H9 (cell line): Measurements from ENCODE around the gene TSPAN4. TPM values are rescaled to one million over a fixed set of nuclear protein-coding genes. Genes with fewer than 3 reads are reported as not detected.

Experiments
- DNase-seq: peaks from one replicate; pipeline ENCODE4 v3.0.0-alpha.2; 2017
- H2AFZ ChIP-seq: one replicate; pipeline ENCODE4 v1.6.1; 2013; ENCODE audit warnings: mild to moderate bottlenecking, low read length, control low read depth, moderate library complexity
- H2AK5ac ChIP-seq: 2 replicates; pipeline ENCODE4 v1.6.1; 2013; ENCODE audit warnings: low read length, control low read depth, mixed read lengths; ENCODE audit not compliant: insufficient read length
- H2BK120ac ChIP-seq: one replicate; pipeline ENCODE4 v1.6.1; 2013; ENCODE audit warnings: low read depth, mild to moderate bottlenecking, low read length, control low read depth, inconsistent platforms; ENCODE audit not compliant: poor library complexity, severe bottlenecking
- H2BK12ac ChIP-seq: 2 replicates; pipeline ENCODE4 v1.6.1; 2013; ENCODE audit warnings: low read length, control low read depth, mixed read lengths, low read depth; ENCODE audit not compliant: insufficient read length
- H2BK15ac ChIP-seq: 2 replicates; pipeline ENCODE4 v1.6.1; 2013; ENCODE audit warnings: low read depth, low read length, control low read depth
- H2BK20ac ChIP-seq: one replicate; pipeline ENCODE4 v1.6.1; 2013; ENCODE audit warnings: low read depth, mild to moderate bottlenecking, low read length, control low read depth, inconsistent platforms; ENCODE audit not compliant: poor library complexity, severe bottlenecking
- H2BK5ac ChIP-seq: 2 replicates; pipeline ENCODE4 v1.6.1; 2013; ENCODE audit warnings: low read length, control low read depth, mixed read lengths; ENCODE audit not compliant: insufficient read length
- H3K14ac ChIP-seq: 2 replicates; pipeline ENCODE4 v1.6.1; 2013; ENCODE audit warnings: low read length, control low read depth; ENCODE audit not compliant: insufficient read depth
- H3K18ac ChIP-seq: 2 replicates; pipeline ENCODE4 v1.6.1; 2013; ENCODE audit warnings: low read depth, mild to moderate bottlenecking, mixed read lengths, low read length, control low read depth; ENCODE audit not compliant: insufficient read length
- H3K23ac ChIP-seq: 2 replicates; pipeline ENCODE4 v1.6.1; 2013; ENCODE audit warnings: low read length, control low read depth, mixed read lengths, low read depth; ENCODE audit not compliant: insufficient read length
- H3K23me2 ChIP-seq: 2 replicates; pipeline ENCODE4 v1.6.1; 2013; ENCODE audit warnings: low read depth, mild to moderate bottlenecking, mixed read lengths, low read length, control low read depth; ENCODE audit not compliant: insufficient read length, poor library complexity, severe bottlenecking
- H3K27ac ChIP-seq: 2 replicates; pipeline ENCODE4 v1.5.1; 2013; ENCODE audit warnings: low read length, control low read depth, mixed read lengths, low read depth; ENCODE audit not compliant: insufficient read length
- H3K27me3 ChIP-seq: 2 replicates; pipeline ENCODE4 v1.6.1; 2013; ENCODE audit warnings: low read length, control low read depth, inconsistent platforms; ENCODE audit not compliant: insufficient read depth
- H3K4ac ChIP-seq: 2 replicates; pipeline ENCODE4 v1.6.1; 2013; ENCODE audit warnings: low read depth, mild to moderate bottlenecking, control low read depth, inconsistent platforms, low read length, moderate library complexity
- H3K4me1 ChIP-seq: 2 replicates; pipeline ENCODE4 v1.6.1; 2013; ENCODE audit warnings: low read length, control low read depth, inconsistent platforms; ENCODE audit not compliant: insufficient read depth
- H3K4me2 ChIP-seq: 2 replicates; pipeline ENCODE4 v1.6.1; 2013; ENCODE audit warnings: low read length, control low read depth, mixed read lengths; ENCODE audit not compliant: insufficient read length, insufficient read depth
- H3K56ac ChIP-seq: 2 replicates; pipeline ENCODE4 v1.6.1; 2013; ENCODE audit warnings: low read depth, mild to moderate bottlenecking, mixed read lengths, low read length, control low read depth; ENCODE audit not compliant: insufficient read length
- H3K79me1 ChIP-seq: 2 replicates; pipeline ENCODE4 v1.6.1; 2013; ENCODE audit warnings: low read depth, mild to moderate bottlenecking, moderate library complexity, low read length, control low read depth, inconsistent platforms; ENCODE audit not compliant: insufficient read depth, poor library complexity, severe bottlenecking
- H3K79me2 ChIP-seq: 2 replicates; pipeline ENCODE4 v1.6.1; 2013; ENCODE audit warnings: low read length, control low read depth, inconsistent platforms; ENCODE audit not compliant: insufficient read depth
- H3K9ac ChIP-seq: 2 replicates; pipeline ENCODE4 v1.6.1; 2013; ENCODE audit warnings: low read length, control low read depth, mixed read lengths; ENCODE audit not compliant: insufficient read length; ENCODE audit errors: extremely low read depth
- H3K9me3 ChIP-seq: one replicate; pipeline ENCODE4 v1.6.1; 2013; ENCODE audit warnings: low read depth, low read length, inconsistent platforms; ENCODE audit not compliant: control insufficient read depth
- H3T11ph ChIP-seq: one replicate; pipeline ENCODE4 v1.6.1; 2013; ENCODE audit warnings: mild to moderate bottlenecking, low read length, control low read depth, inconsistent platforms
- H4K20me1 ChIP-seq: one replicate; pipeline ENCODE4 v1.6.1; 2013; ENCODE audit not compliant: control insufficient read depth, insufficient read length, insufficient read depth
- H4K5ac ChIP-seq: 2 replicates; pipeline ENCODE4 v1.6.1; 2013; ENCODE audit warnings: low read depth, mild to moderate bottlenecking, mixed read lengths, low read length, control low read depth; ENCODE audit not compliant: insufficient read length
- H4K8ac ChIP-seq: replicated peaks from 2 replicates; pipeline ENCODE4 v1.6.1; 2013; ENCODE audit warnings: low read length, control low read depth, mixed read lengths, low read depth; ENCODE audit not compliant: insufficient read length
- H4K91ac ChIP-seq: 2 replicates; pipeline ENCODE4 v1.6.1; 2013; ENCODE audit warnings: low read depth, mild to moderate bottlenecking, moderate library complexity, mixed read lengths, low read length, control low read depth; ENCODE audit not compliant: insufficient read length
- H3K27ac Mint-ChIP-seq, 3 experiments: 2 replicates in 2 of 3; 3 replicates in 1 of 3; pipeline ENCODE4 v1.8.0; 2020 to 2021; ENCODE audit warnings: mixed read lengths in 3 of 3, mild to moderate bottlenecking in 1 of 3, moderate library complexity in 1 of 3
- H3K27me3 Mint-ChIP-seq: 2 replicates; pipeline ENCODE4 v1.8.0; 2021; ENCODE audit warnings: low read depth, mild to moderate bottlenecking, moderate library complexity, mixed read lengths
- H3K36me3 Mint-ChIP-seq, 3 experiments: 2 replicates in 2 of 3; 3 replicates in 1 of 3; pipeline ENCODE4 v1.8.0; 2020 to 2021; ENCODE audit warnings: low read depth in 3 of 3, mixed read lengths in 3 of 3; ENCODE audit not compliant: insufficient read depth in 1 of 3
- H3K4me1 Mint-ChIP-seq, 2 experiments: 2 replicates each; pipeline ENCODE4 v1.8.0; 2020; ENCODE audit warnings: mixed read lengths in 2 of 2
- H3K4me3 Mint-ChIP-seq, 2 experiments: 2 replicates in 1 of 2; 3 replicates in 1 of 2; pipeline ENCODE4 v1.8.0; 2020 to 2021; ENCODE audit warnings: mild to moderate bottlenecking in 2 of 2, mixed read lengths in 2 of 2, moderate library complexity in 1 of 2
- H3K9me3 Mint-ChIP-seq, 2 experiments: 2 replicates in 1 of 2; 3 replicates in 1 of 2; pipeline ENCODE4 v1.8.0; 2020; ENCODE audit warnings: mild to moderate bottlenecking in 2 of 2, mixed read lengths in 2 of 2, moderate library complexity in 1 of 2
- CTCF ChIP-seq: fragments of 200-600 bp; sonication (generic); conservative IDR thresholded peaks from 3 replicates; pipeline ENCODE4 v1.8.0; 2021; ENCODE audit warnings: antibody characterized with exemption, mild to moderate bottlenecking
- WGBS: extraction: QIAGEN DNeasy Blood & Tissue Kit; methylation state at CpG from one replicate; pipeline ENCODE4 v1.1.7; 2013; ENCODE audit warnings: missing lambda C conversion rate, low lambda C conversion rate, mixed read lengths; ENCODE audit not compliant: insufficient read length; ENCODE audit errors: extremely low coverage; 5-methylcytosine and 5-hydroxymethylcytosine counted together
- total RNA-seq: library from RNA; stranded (reverse); gene quantifications from 2 replicates; pipeline ENCODE4 v1.2.1, GENCODE V29; 2021

Gene TSPAN4
- total RNA-seq, 1 experiment from 2014 or later, result 64.6 TPM

GRCh38 chr11:829176-829846 lies 13.3 kb upstream of the TSPAN4 start:
- no peak overlapping the region for H3K14ac ChIP-seq
- H3K23me2 ChIP-seq, result peaks cover 32% of the 10 kb centered on the region
- no peak overlapping the region for H4K5ac ChIP-seq
- DNase-seq, result peak; percentile 58
- no peaks in the 10 kb centered on the region for H3K9me3 ChIP-seq
- Mint-ChIP-seq H3K9me3 (no peaks in the 10 kb centered on the region), H3K27ac (no peak overlapping the region), H3K36me3 (peaks cover 4 to 10% (median 7%) of the 10 kb centered on the region in 3 experiments; a peak in 6 of 7 replicates), H3K4me3 (peak overlapping the region; percentile 64 to 80), H3K4me1 (peaks cover 37 to 52% of the 10 kb centered on the region in 2 experiments), H3K27me3 (peaks cover 36% of the 10 kb centered on the region)
- TF ChIP-seq CTCF, result no peak
- H2BK20ac ChIP-seq, result no peak overlapping the region
- H4K8ac ChIP-seq, result no peak overlapping the region
- no peak overlapping the region for H2BK12ac ChIP-seq
- H3K23ac ChIP-seq, result no peak overlapping the region
- no peaks in the 10 kb centered on the region for H3K79me1 ChIP-seq
- H2AK5ac ChIP-seq, result no peak overlapping the region
- no peak overlapping the region for H2BK120ac ChIP-seq
- no peak overlapping the region for H2BK5ac ChIP-seq
- no peak overlapping the region for H3K18ac ChIP-seq
- no CpG with 5 or more reads among the region's 40 CpGs for whole genome bisulfite sequencing
- H3K27me3 ChIP-seq, result peaks cover 9% of the 10 kb centered on the region; the same call in 1 of the 2 replicates
- no peaks in the 10 kb centered on the region; the same call in 1 of the 2 replicates for H3K4me1 ChIP-seq
- peak overlapping the region; percentile 56 for H3K4me2 ChIP-seq
- H2AFZ ChIP-seq, result no peak overlapping the region
- H3T11ph ChIP-seq, result no peak overlapping the region
- H2BK15ac ChIP-seq, result no peak overlapping the region
- no peaks in the 10 kb centered on the region for H4K20me1 ChIP-seq
- no peak overlapping the region for H3K4ac ChIP-seq
- no peaks in the 10 kb centered on the region for H3K79me2 ChIP-seq
- H4K91ac ChIP-seq, result no peak overlapping the region
- no peak overlapping the region for H3K9ac ChIP-seq
- H3K56ac ChIP-seq, result no peak overlapping the region
- H3K27ac ChIP-seq, result no peak overlapping the region
